Effector CD4-positive, alpha-beta T cell (primary cell): ENCODE measurements around the gene IFNG-AS1.

Experiments
- DNase-seq: peaks from one replicate; pipeline ENCODE4 v3.0.0-alpha.2; 2020

Gene IFNG-AS1

GRCh38 chr12:67994046-67994445 lies 4.8 kb downstream of the IFNG-AS1 start:
- no peak for DNase-seq

GRCh38 chr12:67996347-67996746 lies 7.1 kb downstream of the IFNG-AS1 start:
- no peak for DNase-seq

- no peak for DNase-seq
Measured at GRCh38 chr12:67998379-67998778, 9.1 kb downstream of the IFNG-AS1 start.

- DNase-seq, result no peak
Measured at GRCh38 chr12:67999244-67999643, 10.0 kb downstream of the IFNG-AS1 start.

GRCh38 chr12:68001486-68002466 lies 12.5 kb downstream of the IFNG-AS1 start:
- no peak for DNase-seq

- DNase-seq, result no peak
Measured at GRCh38 chr12:68003777-68004176, 14.5 kb downstream of the IFNG-AS1 start.

GRCh38 chr12:68007033-68007432 lies 17.8 kb downstream of the IFNG-AS1 start:
- no peak for DNase-seq

- DNase-seq, result no peak
Measured at GRCh38 chr12:68007466-68007865, 18.2 kb downstream of the IFNG-AS1 start.

GRCh38 chr12:68011206-68011881 lies 22.1 kb downstream of the IFNG-AS1 start:
- no peak for DNase-seq

- DNase-seq, result no peak
Measured at GRCh38 chr12:68011882-68012207, 22.6 kb downstream of the IFNG-AS1 start.

- DNase-seq, result no peak
Measured at GRCh38 chr12:68012712-68013111, 23.5 kb downstream of the IFNG-AS1 start.

- DNase-seq, result no peak
Measured at GRCh38 chr12:68013181-68013580, 23.9 kb downstream of the IFNG-AS1 start.

- no peak for DNase-seq
Measured at GRCh38 chr12:68016136-68016535, 26.9 kb downstream of the IFNG-AS1 start.

- DNase-seq, result no peak
Measured at GRCh38 chr12:68018315-68018714, 29.1 kb downstream of the IFNG-AS1 start.

GRCh38 chr12:68020049-68020448 lies 30.8 kb downstream of the IFNG-AS1 start:
- DNase-seq, result no peak

GRCh38 chr12:68020699-68021098 lies 31.5 kb downstream of the IFNG-AS1 start:
- DNase-seq, result no peak

- no peak for DNase-seq
Measured at GRCh38 chr12:68028647-68029046, 39.4 kb downstream of the IFNG-AS1 start.

- no peak for DNase-seq
Measured at GRCh38 chr12:68030248-68030647, 41.0 kb downstream of the IFNG-AS1 start.

- no peak for DNase-seq
Measured at GRCh38 chr12:68031174-68031573, 41.9 kb downstream of the IFNG-AS1 start.

- DNase-seq, result no peak
Measured at GRCh38 chr12:68031881-68032739, 42.9 kb downstream of the IFNG-AS1 start.

- DNase-seq, result no peak
Measured at GRCh38 chr12:68034567-68034966, 45.3 kb downstream of the IFNG-AS1 start.

GRCh38 chr12:68036642-68037041 lies 47.4 kb downstream of the IFNG-AS1 start:
- no peak for DNase-seq

GRCh38 chr12:68037616-68038255 lies 48.5 kb downstream of the IFNG-AS1 start:
- DNase-seq, result no peak
